ENCODE measurements around the gene AP1S3. TPM values are rescaled to one million over a fixed set of nuclear protein-coding genes. Genes with fewer than 3 reads are reported as not detected.
"Not testable (repeated sequence)": the region's sequence is repeated elsewhere in the genome, so short reads cannot be mapped to it uniquely, and the experiment has no call there.

The AP1S3 gene
- polyA plus RNA-seq, 2 donors: 2.2 to 5.7 TPM

- Histone ChIP-seq H3K9me3 (ENCODE audit: control insufficient read depth in 2 of 2, insufficient read depth in 1 of 2, low read depth in 1 of 2, low read length in 1 of 2) (no peaks in the 10 kb centered on the region), H3K27me3 (ENCODE audit: control insufficient read depth in 1 of 2, insufficient read depth in 2 of 2, low read length in 2 of 2) (no peaks in the 10 kb centered on the region)
These were observed 48.0 kb downstream of the AP1S3 start for GRCh38 chr2:223789423-223789822.

GRCh38 chr2:223788826-223789225 is 48.6 kb downstream of the AP1S3 start:
- Histone ChIP-seq H3K27ac (ENCODE audit: low read depth in 2 of 2, low read length in 1 of 2) (no peak overlapping the region), H3K4me1 (ENCODE audit: control insufficient read depth in 2 of 2, insufficient read depth in 2 of 2, low read length in 1 of 2) (no peaks in the 10 kb centered on the region), H3K9me3 (ENCODE audit: control insufficient read depth in 2 of 2, insufficient read depth in 1 of 2, low read depth in 1 of 2, low read length in 1 of 2) (no peaks in the 10 kb centered on the region), H3K36me3 (ENCODE audit: control insufficient read depth in 2 of 2, insufficient read depth in 2 of 2, low read length in 1 of 2) (no peaks in the 10 kb centered on the region), H3K4me3 (ENCODE audit: low read depth in 1 of 2, low read length in 2 of 2) (no peak overlapping the region), H3K27me3 (ENCODE audit: control insufficient read depth in 1 of 2, insufficient read depth in 2 of 2, low read length in 2 of 2) (no peaks in the 10 kb centered on the region)

More at GRCh38 chr2:223789423-223789822, 48.0 kb downstream of the AP1S3 start:
- no peaks in the 10 kb centered on the region for H3K4me1 ChIP-seq (ENCODE audit: control insufficient read depth in 2 of 2, insufficient read depth in 2 of 2, low read length in 1 of 2)
- H3K4me3 ChIP-seq (ENCODE audit: low read depth in 1 of 2, low read length in 2 of 2): no peak overlapping the region
- no peaks in the 10 kb centered on the region for H3K36me3 ChIP-seq (ENCODE audit: control insufficient read depth in 2 of 2, insufficient read depth in 2 of 2, low read length in 1 of 2)
- no peak overlapping the region for H3K27ac ChIP-seq (ENCODE audit: low read depth in 2 of 2, low read length in 1 of 2)
- 96 to 98% methylated on average over 6 of the region's 6 CpGs for WGBS, 2 donors

- H3K36me3 ChIP-seq (ENCODE audit: control insufficient read depth in 2 of 2, insufficient read depth in 2 of 2, low read length in 1 of 2): not testable (repeated sequence)
These were observed 49.3 kb downstream of the AP1S3 start for GRCh38 chr2:223788106-223788505.

GRCh38 chr2:223787358-223787757 is 50.0 kb downstream of the AP1S3 start:
- Histone ChIP-seq H3K36me3 (ENCODE audit: control insufficient read depth in 2 of 2, insufficient read depth in 2 of 2, low read length in 1 of 2) (no peaks in the 10 kb centered on the region), H3K27me3 (ENCODE audit: control insufficient read depth in 1 of 2, insufficient read depth in 2 of 2, low read length in 2 of 2) (no peaks in the 10 kb centered on the region), H3K4me1 (ENCODE audit: control insufficient read depth in 2 of 2, insufficient read depth in 2 of 2, low read length in 1 of 2) (no peaks in the 10 kb centered on the region), H3K9me3 (ENCODE audit: control insufficient read depth in 2 of 2, insufficient read depth in 1 of 2, low read depth in 1 of 2, low read length in 1 of 2) (no peaks in the 10 kb centered on the region), H3K27ac (ENCODE audit: low read depth in 2 of 2, low read length in 1 of 2) (no peak overlapping the region), H3K4me3 (ENCODE audit: low read depth in 1 of 2, low read length in 2 of 2) (no peak overlapping the region)
- 96 to 98% methylated on average over 2 of the region's 2 CpGs for WGBS, 2 donors

More at GRCh38 chr2:223788106-223788505, 49.3 kb downstream of the AP1S3 start:
- H3K27me3 ChIP-seq (ENCODE audit: control insufficient read depth in 1 of 2, insufficient read depth in 2 of 2, low read length in 2 of 2); H3K4me3 ChIP-seq (ENCODE audit: low read depth in 1 of 2, low read length in 2 of 2); H3K4me1 ChIP-seq (ENCODE audit: control insufficient read depth in 2 of 2, insufficient read depth in 2 of 2, low read length in 1 of 2); H3K27ac ChIP-seq (ENCODE audit: low read depth in 2 of 2, low read length in 1 of 2); H3K9me3 ChIP-seq (ENCODE audit: control insufficient read depth in 2 of 2, insufficient read depth in 1 of 2, low read depth in 1 of 2, low read length in 1 of 2): not testable (repeated sequence)
- WGBS, 2 donors: 93 to 94% methylated on average over 10 of the region's 10 CpGs

- no peak overlapping the region for H3K27ac ChIP-seq (ENCODE audit: low read depth in 2 of 2, low read length in 1 of 2)
- WGBS, 2 donors: 89 to 91% methylated on average over 4 of the region's 4 CpGs
These were observed 50.4 kb downstream of the AP1S3 start for GRCh38 chr2:223786943-223787342.

GRCh38 chr2:223786236-223786635 is 51.1 kb downstream of the AP1S3 start:
- Histone ChIP-seq H3K4me3 (ENCODE audit: low read depth in 1 of 2, low read length in 2 of 2) (no peak overlapping the region), H3K9me3 (ENCODE audit: control insufficient read depth in 2 of 2, insufficient read depth in 1 of 2, low read depth in 1 of 2, low read length in 1 of 2) (no peaks in the 10 kb centered on the region), H3K27ac (ENCODE audit: low read depth in 2 of 2, low read length in 1 of 2) (no peak overlapping the region), H3K4me1 (ENCODE audit: control insufficient read depth in 2 of 2, insufficient read depth in 2 of 2, low read length in 1 of 2) (no peaks in the 10 kb centered on the region), H3K36me3 (ENCODE audit: control insufficient read depth in 2 of 2, insufficient read depth in 2 of 2, low read length in 1 of 2) (no peaks in the 10 kb centered on the region), H3K27me3 (ENCODE audit: control insufficient read depth in 1 of 2, insufficient read depth in 2 of 2, low read length in 2 of 2) (no peaks in the 10 kb centered on the region)
- WGBS, 2 donors: 78 to 81% methylated on average over 5 of the region's 5 CpGs

More at GRCh38 chr2:223786943-223787342, 50.4 kb downstream of the AP1S3 start:
- Histone ChIP-seq H3K4me3 (ENCODE audit: low read depth in 1 of 2, low read length in 2 of 2) (no peak overlapping the region), H3K36me3 (ENCODE audit: control insufficient read depth in 2 of 2, insufficient read depth in 2 of 2, low read length in 1 of 2) (no peaks in the 10 kb centered on the region), H3K9me3 (ENCODE audit: control insufficient read depth in 2 of 2, insufficient read depth in 1 of 2, low read depth in 1 of 2, low read length in 1 of 2) (no peaks in the 10 kb centered on the region), H3K4me1 (ENCODE audit: control insufficient read depth in 2 of 2, insufficient read depth in 2 of 2, low read length in 1 of 2) (no peaks in the 10 kb centered on the region), H3K27me3 (ENCODE audit: control insufficient read depth in 1 of 2, insufficient read depth in 2 of 2, low read length in 2 of 2) (no peaks in the 10 kb centered on the region)

- no peaks in the 10 kb centered on the region for H3K27me3 ChIP-seq (ENCODE audit: control insufficient read depth in 1 of 2, insufficient read depth in 2 of 2, low read length in 2 of 2)
- no peaks in the 10 kb centered on the region for H3K4me1 ChIP-seq (ENCODE audit: control insufficient read depth in 2 of 2, insufficient read depth in 2 of 2, low read length in 1 of 2)
- H3K36me3 ChIP-seq (ENCODE audit: control insufficient read depth in 2 of 2, insufficient read depth in 2 of 2, low read length in 1 of 2): no peaks in the 10 kb centered on the region
- no peaks in the 10 kb centered on the region for H3K9me3 ChIP-seq (ENCODE audit: control insufficient read depth in 2 of 2, insufficient read depth in 1 of 2, low read depth in 1 of 2, low read length in 1 of 2)
- WGBS, 2 donors: 82 to 88% methylated on average over 5 of the region's 5 CpGs
- H3K4me3 ChIP-seq (ENCODE audit: low read depth in 1 of 2, low read length in 2 of 2): no peak overlapping the region
- no peak overlapping the region for H3K27ac ChIP-seq (ENCODE audit: low read depth in 2 of 2, low read length in 1 of 2)
These were observed 53.1 kb downstream of the AP1S3 start for GRCh38 chr2:223784221-223784772.

- Histone ChIP-seq H3K4me3 (ENCODE audit: low read depth in 1 of 2, low read length in 2 of 2) (no peak overlapping the region), H3K27ac (ENCODE audit: low read depth in 2 of 2, low read length in 1 of 2) (no peak overlapping the region), H3K36me3 (ENCODE audit: control insufficient read depth in 2 of 2, insufficient read depth in 2 of 2, low read length in 1 of 2) (no peaks in the 10 kb centered on the region), H3K27me3 (ENCODE audit: control insufficient read depth in 1 of 2, insufficient read depth in 2 of 2, low read length in 2 of 2) (no peaks in the 10 kb centered on the region), H3K9me3 (ENCODE audit: control insufficient read depth in 2 of 2, insufficient read depth in 1 of 2, low read depth in 1 of 2, low read length in 1 of 2) (no peaks in the 10 kb centered on the region), H3K4me1 (ENCODE audit: control insufficient read depth in 2 of 2, insufficient read depth in 2 of 2, low read length in 1 of 2) (no peaks in the 10 kb centered on the region)
- 66 to 71% methylated on average over 3 of the region's 3 CpGs for WGBS, 2 donors
These were observed 54.8 kb downstream of the AP1S3 start for GRCh38 chr2:223782629-223783028.

- H3K4me1 ChIP-seq (ENCODE audit: control insufficient read depth in 2 of 2, insufficient read depth in 2 of 2, low read length in 1 of 2): no peaks in the 10 kb centered on the region
- WGBS, 2 donors: 89 to 91% methylated on average over 3 of the region's 3 CpGs
- H3K27me3 ChIP-seq (ENCODE audit: control insufficient read depth in 1 of 2, insufficient read depth in 2 of 2, low read length in 2 of 2): no peaks in the 10 kb centered on the region
- H3K4me3 ChIP-seq (ENCODE audit: low read depth in 1 of 2, low read length in 2 of 2): no peak overlapping the region
- H3K36me3 ChIP-seq (ENCODE audit: control insufficient read depth in 2 of 2, insufficient read depth in 2 of 2, low read length in 1 of 2): no peaks in the 10 kb centered on the region
- no peaks in the 10 kb centered on the region for H3K9me3 ChIP-seq (ENCODE audit: control insufficient read depth in 2 of 2, insufficient read depth in 1 of 2, low read depth in 1 of 2, low read length in 1 of 2)
- no peak overlapping the region for H3K27ac ChIP-seq (ENCODE audit: low read depth in 2 of 2, low read length in 1 of 2)
These were observed 55.8 kb downstream of the AP1S3 start for GRCh38 chr2:223781560-223781959.

- H3K27ac ChIP-seq (ENCODE audit: low read depth in 2 of 2, low read length in 1 of 2): no peak overlapping the region
- H3K4me1 ChIP-seq (ENCODE audit: control insufficient read depth in 2 of 2, insufficient read depth in 2 of 2, low read length in 1 of 2): no peaks in the 10 kb centered on the region
- H3K4me3 ChIP-seq (ENCODE audit: low read depth in 1 of 2, low read length in 2 of 2): no peak overlapping the region
- peaks cover 2 to 3% of the 10 kb centered on the region in 2 donors for H3K36me3 ChIP-seq (ENCODE audit: control insufficient read depth in 2 of 2, insufficient read depth in 2 of 2, low read length in 1 of 2)
- WGBS, 2 donors: 83 to 84% methylated on average over 7 of the region's 7 CpGs
- H3K9me3 ChIP-seq (ENCODE audit: control insufficient read depth in 2 of 2, insufficient read depth in 1 of 2, low read depth in 1 of 2, low read length in 1 of 2): no peaks in the 10 kb centered on the region
- H3K27me3 ChIP-seq (ENCODE audit: control insufficient read depth in 1 of 2, insufficient read depth in 2 of 2, low read length in 2 of 2): no peaks in the 10 kb centered on the region
These were observed 57.5 kb downstream of the AP1S3 start for GRCh38 chr2:223779877-223780276.
